Neural cell (in vitro differentiated cells): ENCODE data around the gene RAB3A.

Experiments used
- EP300 ChIP-seq: fragments of 450-650 bp; conservative IDR thresholded peaks from 2 replicates; pipeline ENCODE4 v1.6.1; 2014; ENCODE audit warnings: antibody characterized with exemption, mild to moderate bottlenecking, moderate library complexity; ENCODE audit not compliant: poor library complexity, severe bottlenecking
- POLR2AphosphoS5 ChIP-seq: IDR thresholded peaks from 2 replicates; pipeline ENCODE4 v1.6.1; 2012
- RAD21 ChIP-seq: fragments of 450-650 bp; conservative IDR thresholded peaks from 2 replicates; pipeline ENCODE4 v1.6.1; 2014; ENCODE audit warnings: antibody characterized with exemption, mild to moderate bottlenecking, moderate library complexity
- TF ChIP-seq, protein P1 (sequence below): fragments of 450-650 bp; IDR thresholded peaks from 2 replicates; pipeline ENCODE4 v1.5.1; 2014; ENCODE audit warnings: antibody characterized with exemption, mild to moderate bottlenecking, moderate library complexity; ENCODE audit not compliant: poor library complexity, severe bottlenecking
- TF ChIP-seq, protein P2 (sequence below): IDR thresholded peaks from 2 replicates; pipeline ENCODE4 v1.6.1; 2012; ENCODE audit warnings: borderline replicate concordance

DNA sequence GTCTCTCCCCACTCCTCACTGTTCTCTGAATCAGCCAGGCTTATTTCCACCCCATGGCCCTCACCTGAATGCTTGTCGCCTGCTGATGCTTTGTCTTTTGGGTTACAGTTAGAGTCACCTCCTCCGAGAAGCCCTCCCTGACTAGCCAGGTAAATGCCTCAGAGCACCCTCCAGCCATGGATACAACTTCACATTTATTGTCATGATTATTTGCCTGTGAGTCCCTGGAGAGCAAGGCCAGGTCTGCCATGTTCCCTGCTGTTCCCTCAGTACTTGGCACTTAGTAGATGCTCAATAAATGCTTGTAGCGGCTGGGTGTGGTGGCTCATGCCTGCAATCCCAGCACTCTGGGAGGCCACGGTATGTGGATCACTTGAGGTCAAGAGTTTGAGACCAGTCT lies 26.1 kb upstream of the RAB3A start:
- TF ChIP-seq, protein P1, sequence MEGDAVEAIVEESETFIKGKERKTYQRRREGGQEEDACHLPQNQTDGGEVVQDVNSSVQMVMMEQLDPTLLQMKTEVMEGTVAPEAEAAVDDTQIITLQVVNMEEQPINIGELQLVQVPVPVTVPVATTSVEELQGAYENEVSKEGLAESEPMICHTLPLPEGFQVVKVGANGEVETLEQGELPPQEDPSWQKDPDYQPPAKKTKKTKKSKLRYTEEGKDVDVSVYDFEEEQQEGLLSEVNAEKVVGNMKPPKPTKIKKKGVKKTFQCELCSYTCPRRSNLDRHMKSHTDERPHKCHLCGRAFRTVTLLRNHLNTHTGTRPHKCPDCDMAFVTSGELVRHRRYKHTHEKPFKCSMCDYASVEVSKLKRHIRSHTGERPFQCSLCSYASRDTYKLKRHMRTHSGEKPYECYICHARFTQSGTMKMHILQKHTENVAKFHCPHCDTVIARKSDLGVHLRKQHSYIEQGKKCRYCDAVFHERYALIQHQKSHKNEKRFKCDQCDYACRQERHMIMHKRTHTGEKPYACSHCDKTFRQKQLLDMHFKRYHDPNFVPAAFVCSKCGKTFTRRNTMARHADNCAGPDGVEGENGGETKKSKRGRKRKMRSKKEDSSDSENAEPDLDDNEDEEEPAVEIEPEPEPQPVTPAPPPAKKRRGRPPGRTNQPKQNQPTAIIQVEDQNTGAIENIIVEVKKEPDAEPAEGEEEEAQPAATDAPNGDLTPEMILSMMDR: no peak
- TF ChIP-seq, protein P2, sequence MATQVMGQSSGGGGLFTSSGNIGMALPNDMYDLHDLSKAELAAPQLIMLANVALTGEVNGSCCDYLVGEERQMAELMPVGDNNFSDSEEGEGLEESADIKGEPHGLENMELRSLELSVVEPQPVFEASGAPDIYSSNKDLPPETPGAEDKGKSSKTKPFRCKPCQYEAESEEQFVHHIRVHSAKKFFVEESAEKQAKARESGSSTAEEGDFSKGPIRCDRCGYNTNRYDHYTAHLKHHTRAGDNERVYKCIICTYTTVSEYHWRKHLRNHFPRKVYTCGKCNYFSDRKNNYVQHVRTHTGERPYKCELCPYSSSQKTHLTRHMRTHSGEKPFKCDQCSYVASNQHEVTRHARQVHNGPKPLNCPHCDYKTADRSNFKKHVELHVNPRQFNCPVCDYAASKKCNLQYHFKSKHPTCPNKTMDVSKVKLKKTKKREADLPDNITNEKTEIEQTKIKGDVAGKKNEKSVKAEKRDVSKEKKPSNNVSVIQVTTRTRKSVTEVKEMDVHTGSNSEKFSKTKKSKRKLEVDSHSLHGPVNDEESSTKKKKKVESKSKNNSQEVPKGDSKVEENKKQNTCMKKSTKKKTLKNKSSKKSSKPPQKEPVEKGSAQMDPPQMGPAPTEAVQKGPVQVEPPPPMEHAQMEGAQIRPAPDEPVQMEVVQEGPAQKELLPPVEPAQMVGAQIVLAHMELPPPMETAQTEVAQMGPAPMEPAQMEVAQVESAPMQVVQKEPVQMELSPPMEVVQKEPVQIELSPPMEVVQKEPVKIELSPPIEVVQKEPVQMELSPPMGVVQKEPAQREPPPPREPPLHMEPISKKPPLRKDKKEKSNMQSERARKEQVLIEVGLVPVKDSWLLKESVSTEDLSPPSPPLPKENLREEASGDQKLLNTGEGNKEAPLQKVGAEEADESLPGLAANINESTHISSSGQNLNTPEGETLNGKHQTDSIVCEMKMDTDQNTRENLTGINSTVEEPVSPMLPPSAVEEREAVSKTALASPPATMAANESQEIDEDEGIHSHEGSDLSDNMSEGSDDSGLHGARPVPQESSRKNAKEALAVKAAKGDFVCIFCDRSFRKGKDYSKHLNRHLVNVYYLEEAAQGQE: no peak
- no peak for TF ChIP-seq POLR2AphosphoS5
- TF ChIP-seq RAD21: no peak
- no peak for TF ChIP-seq EP300
